Measurements from ENCODE around the gene UBL4B.

UBL4B gene

GRCh38 chr1:110097507-110098221 lies 14.6 kb upstream of the UBL4B start:
- H3K79me2 ChIP-seq (ENCODE audit: insufficient read depth, low read length), result no peaks in the 10 kb centered on the region
- no peaks in the 10 kb centered on the region for H3K9me3 ChIP-seq (ENCODE audit: low read length)
- H3K9me2 ChIP-seq (ENCODE audit: low read depth, low read length), result no peaks in the 10 kb centered on the region
- no peak overlapping the region for H2AFZ ChIP-seq (ENCODE audit: low read length)
- no peaks in the 10 kb centered on the region for H4K20me1 ChIP-seq (ENCODE audit: insufficient read depth, low read length)
- no peak overlapping the region for H3K4me2 ChIP-seq (ENCODE audit: low read length)
- no peak overlapping the region for H3K4me3 ChIP-seq (ENCODE audit: low read depth, low read length, poor library complexity, severe bottlenecking)
- no peaks in the 10 kb centered on the region for H3F3A ChIP-seq (ENCODE audit: insufficient read depth, low read length)
- TF ChIP-seq, protein P1, sequence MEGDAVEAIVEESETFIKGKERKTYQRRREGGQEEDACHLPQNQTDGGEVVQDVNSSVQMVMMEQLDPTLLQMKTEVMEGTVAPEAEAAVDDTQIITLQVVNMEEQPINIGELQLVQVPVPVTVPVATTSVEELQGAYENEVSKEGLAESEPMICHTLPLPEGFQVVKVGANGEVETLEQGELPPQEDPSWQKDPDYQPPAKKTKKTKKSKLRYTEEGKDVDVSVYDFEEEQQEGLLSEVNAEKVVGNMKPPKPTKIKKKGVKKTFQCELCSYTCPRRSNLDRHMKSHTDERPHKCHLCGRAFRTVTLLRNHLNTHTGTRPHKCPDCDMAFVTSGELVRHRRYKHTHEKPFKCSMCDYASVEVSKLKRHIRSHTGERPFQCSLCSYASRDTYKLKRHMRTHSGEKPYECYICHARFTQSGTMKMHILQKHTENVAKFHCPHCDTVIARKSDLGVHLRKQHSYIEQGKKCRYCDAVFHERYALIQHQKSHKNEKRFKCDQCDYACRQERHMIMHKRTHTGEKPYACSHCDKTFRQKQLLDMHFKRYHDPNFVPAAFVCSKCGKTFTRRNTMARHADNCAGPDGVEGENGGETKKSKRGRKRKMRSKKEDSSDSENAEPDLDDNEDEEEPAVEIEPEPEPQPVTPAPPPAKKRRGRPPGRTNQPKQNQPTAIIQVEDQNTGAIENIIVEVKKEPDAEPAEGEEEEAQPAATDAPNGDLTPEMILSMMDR (IDR thresholded peaks at IDR 0.05; ENCODE audit: low read length), result no peak
- TF ChIP-seq EZH2 (IDR thresholded peaks at IDR 0.05; ENCODE audit: borderline replicate concordance, low read length), result no peak
- no peaks in the 10 kb centered on the region for H3K36me3 ChIP-seq (ENCODE audit: insufficient read depth, low read length)
- no peaks in the 10 kb centered on the region for H3K27me3 ChIP-seq (ENCODE audit: insufficient read depth, low read length)
- no peaks in the 10 kb centered on the region for H3K4me1 ChIP-seq (ENCODE audit: insufficient read depth, low read length, severe bottlenecking)
- no peak overlapping the region for H3K27ac ChIP-seq (ENCODE audit: low read depth, low read length, poor library complexity, severe bottlenecking)
- H3K9ac ChIP-seq (ENCODE audit: low read length), result no peak overlapping the region

DNA sequence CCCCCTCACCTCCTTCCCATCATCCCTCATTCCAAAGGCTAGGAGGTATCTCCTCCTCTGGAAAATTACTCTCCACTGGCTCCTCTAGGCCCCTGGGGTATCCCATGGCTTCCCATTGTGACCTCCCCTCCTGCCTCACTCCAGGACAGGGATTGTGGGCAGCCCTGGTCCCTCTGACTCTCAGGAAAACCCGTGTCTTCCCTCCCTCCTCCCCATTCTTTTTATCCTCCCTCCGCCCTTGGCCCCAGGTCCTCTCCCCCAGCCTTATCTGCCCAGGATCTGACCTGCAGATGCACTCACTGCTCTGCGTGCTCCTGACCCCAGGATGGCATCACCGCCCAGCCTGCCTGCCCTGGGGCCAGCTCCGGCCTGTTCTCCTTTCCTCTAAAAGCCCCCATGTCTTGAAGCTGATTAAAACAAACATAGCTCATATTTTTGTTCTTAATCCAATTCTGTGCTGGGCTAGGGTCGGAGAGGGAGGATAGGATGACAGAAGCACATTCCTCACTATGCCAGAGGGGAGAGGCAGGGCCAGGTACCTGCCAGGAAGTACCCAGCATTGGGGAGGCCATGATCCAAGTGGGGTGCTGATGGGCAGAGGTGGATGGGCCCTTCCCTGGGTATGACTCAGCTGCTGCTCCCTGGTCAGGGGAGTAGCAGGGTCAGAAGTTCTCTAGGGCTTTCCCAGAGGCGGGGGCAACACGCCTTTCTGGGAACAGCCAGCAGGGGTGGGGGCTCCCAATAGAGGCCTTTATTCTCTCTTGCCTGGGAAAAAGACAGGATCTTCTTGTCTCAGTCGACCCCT lies 13.8 kb upstream of the UBL4B start:
- H3F3A ChIP-seq (ENCODE audit: insufficient read depth, low read length), result no peaks in the 10 kb centered on the region
- H3K27me3 ChIP-seq (ENCODE audit: insufficient read depth, low read length), result no peaks in the 10 kb centered on the region
- no peak overlapping the region for H3K4me2 ChIP-seq (ENCODE audit: low read length)
- no peak overlapping the region for H2AFZ ChIP-seq (ENCODE audit: low read length)
- H3K9ac ChIP-seq (ENCODE audit: low read length), result no peak overlapping the region
- H4K20me1 ChIP-seq (ENCODE audit: insufficient read depth, low read length), result no peaks in the 10 kb centered on the region
- H3K4me1 ChIP-seq (ENCODE audit: insufficient read depth, low read length, severe bottlenecking), result no peaks in the 10 kb centered on the region
- H3K9me3 ChIP-seq (ENCODE audit: low read length), result no peaks in the 10 kb centered on the region
- no peak for TF ChIP-seq EZH2 (IDR thresholded peaks at IDR 0.05; ENCODE audit: borderline replicate concordance, low read length)
- TF ChIP-seq, protein P1 (IDR thresholded peaks at IDR 0.05; ENCODE audit: low read length), result no peak
- H3K36me3 ChIP-seq (ENCODE audit: insufficient read depth, low read length), result no peaks in the 10 kb centered on the region
- no peak overlapping the region for H3K4me3 ChIP-seq (ENCODE audit: low read depth, low read length, poor library complexity, severe bottlenecking)
- H3K27ac ChIP-seq (ENCODE audit: low read depth, low read length, poor library complexity, severe bottlenecking), result no peak overlapping the region
- no peaks in the 10 kb centered on the region for H3K9me2 ChIP-seq (ENCODE audit: low read depth, low read length)
- no peaks in the 10 kb centered on the region for H3K79me2 ChIP-seq (ENCODE audit: insufficient read depth, low read length)

GRCh38 chr1:110100335-110100734 lies 11.9 kb upstream of the UBL4B start:
- TF ChIP-seq, protein P1 (IDR thresholded peaks at IDR 0.05; ENCODE audit: low read length), result no peak
- TF ChIP-seq EZH2 (IDR thresholded peaks at IDR 0.05; ENCODE audit: borderline replicate concordance, low read length), result no peak
- Histone ChIP-seq H3F3A (ENCODE audit: insufficient read depth, low read length) (no peaks in the 10 kb centered on the region), H3K9me2 (ENCODE audit: low read depth, low read length) (no peaks in the 10 kb centered on the region), H3K79me2 (ENCODE audit: insufficient read depth, low read length) (no peaks in the 10 kb centered on the region), H3K9me3 (ENCODE audit: low read length) (no peaks in the 10 kb centered on the region), H3K9ac (ENCODE audit: low read length) (no peak overlapping the region), H4K20me1 (ENCODE audit: insufficient read depth, low read length) (no peaks in the 10 kb centered on the region), H3K27ac (ENCODE audit: low read depth, low read length, poor library complexity, severe bottlenecking) (no peak overlapping the region), H2AFZ (ENCODE audit: low read length) (no peak overlapping the region), H3K4me2 (ENCODE audit: low read length) (no peak overlapping the region), H3K4me1 (ENCODE audit: insufficient read depth, low read length, severe bottlenecking) (no peaks in the 10 kb centered on the region), H3K36me3 (ENCODE audit: insufficient read depth, low read length) (no peaks in the 10 kb centered on the region), H3K27me3 (ENCODE audit: insufficient read depth, low read length) (no peaks in the 10 kb centered on the region), H3K4me3 (ENCODE audit: low read depth, low read length, poor library complexity, severe bottlenecking) (no peak overlapping the region)

Measured in OCI-LY1 (cell line).